ENCODE measurements around the gene CD1C. TPM values are rescaled to one million over a fixed set of nuclear protein-coding genes. Genes with fewer than 3 reads are reported as not detected.

The CD1C gene
- total and polyA plus RNA-seq, 2 of the 8 experiments (the other 6 are each of a cell fraction or from before 2014, with no cell fraction given): 0.06 to 0.35 TPM

GRCh38 chr1:158334526-158335212 lies 44.9 kb downstream of the CD1C start:
- ChIA-PET CTCF (ENCODE audit: partially characterized antibody) (interaction anchor here (0.9 kb wide), 1 partner anchor 373 kb away, joined by 3 read pairs; no protein-coding TSS in a partner anchor), POLR2A (ENCODE audit: partially characterized antibody) (no interaction called here)
- H3K23me2 ChIP-seq (ENCODE audit: low read depth, low read length): no peaks in the 10 kb centered on the region
- no peaks in the 10 kb centered on the region for H3K79me2 ChIP-seq (ENCODE audit: control insufficient read depth in 1 of 2, insufficient read depth in 2 of 2, low read length in 2 of 2)
- H3K79me1 ChIP-seq (ENCODE audit: low read depth, low read length): no peaks in the 10 kb centered on the region
- H3K4ac ChIP-seq (replicated peaks; ENCODE audit: insufficient read length, low read depth, low read length): no peak overlapping the region
- H3K9me3 ChIP-seq (ENCODE audit: insufficient read depth in 2 of 2, low read depth in 1 of 2, low read length in 1 of 2): no peaks in the 10 kb centered on the region; a peak in 1 of 4 replicates
- H3K23ac ChIP-seq (ENCODE audit: insufficient read length): no peak overlapping the region
- H2BK120ac ChIP-seq (replicated peaks; ENCODE audit: low read depth, low read length): no peak overlapping the region
- no peak overlapping the region for H2BK5ac ChIP-seq (ENCODE audit: low read depth, low read length)
- no peaks in the 10 kb centered on the region for H3K27me3 ChIP-seq (replicated peaks in 1 of 4; ENCODE audit: control insufficient read depth in 3 of 4, extremely low read depth in 1 of 4, insufficient read depth in 3 of 4, low read length in 3 of 4)
- no peak overlapping the region for H3K56ac ChIP-seq (replicated peaks; ENCODE audit: insufficient read length, low read depth, low read length)
- 90% methylated on average over 2 of the region's 2 CpGs; no CpG with 5 or more reads in 1 of the 2 experiments for WGBS, 2 experiments (ENCODE audit: extremely low coverage in 1 of 2, insufficient coverage in 1 of 2, insufficient read length in 1 of 2, insufficient replicate concordance in 2 of 2, low coverage in 1 of 2, low lambda C conversion rate in 2 of 2, missing lambda C conversion rate in 1 of 2)
- no peak overlapping the region for H4K5ac ChIP-seq (ENCODE audit: insufficient read length, low read depth, low read length)
- H3K4me2 ChIP-seq (ENCODE audit: insufficient read depth in 1 of 2, low read depth in 2 of 2, low read length in 2 of 2): no peak overlapping the region
- H2AFZ ChIP-seq (ENCODE audit: low read length): no peak overlapping the region
- H3K18ac ChIP-seq (ENCODE audit: extremely low read depth, low read length): no peak overlapping the region
- H3K27ac ChIP-seq (ENCODE audit: low read depth, low read length): no peak overlapping the region
- H2BK15ac ChIP-seq (ENCODE audit: low read length): no peak overlapping the region
- no peaks in the 10 kb centered on the region for H4K20me1 ChIP-seq (replicated peaks in 1 of 2; ENCODE audit: control insufficient read depth in 1 of 2, insufficient read depth in 2 of 2, low read length in 2 of 2)
- no peak overlapping the region for H3K4me3 ChIP-seq (ENCODE audit: extremely low read depth in 1 of 4, insufficient read depth in 2 of 4, low read depth in 3 of 4, low read length in 4 of 4)
- no peak for DNase-seq (ENCODE audit: low read depth in 1 of 2, low spot score in 2 of 2)
- H2AK5ac ChIP-seq (ENCODE audit: low read depth, low read length): no peak overlapping the region
- no peak overlapping the region for H4K91ac ChIP-seq (replicated peaks; ENCODE audit: insufficient read length, low read length)
- no peak for FAIRE-seq
- H3K14ac ChIP-seq (ENCODE audit: insufficient read length): no peak overlapping the region
- H2BK20ac ChIP-seq (ENCODE audit: low read length): no peak overlapping the region
- H4K8ac ChIP-seq (ENCODE audit: extremely low read depth, insufficient read depth, low read length): no peak overlapping the region
- no peaks in the 10 kb centered on the region for H3K4me1 ChIP-seq (replicated peaks in 1 of 4; ENCODE audit: control insufficient read depth in 3 of 4, insufficient read depth in 4 of 4, low read length in 3 of 4)
- no peaks in the 10 kb centered on the region for H3K36me3 ChIP-seq (ENCODE audit: control insufficient read depth in 2 of 4, insufficient read depth in 4 of 4, low read length in 3 of 4)
- no peak overlapping the region for H3K9ac ChIP-seq (replicated peaks in 1 of 4; ENCODE audit: extremely low read depth in 1 of 4, low read depth in 3 of 4, low read length in 3 of 4)
- H2BK12ac ChIP-seq (ENCODE audit: low read depth, low read length): no peak overlapping the region
- no peak for TF ChIP-seq RAD21 (IDR thresholded peaks at IDR 0.05 in 1 of 2, conservative IDR thresholded peaks at IDR 0.05 in 1 of 2; ENCODE audit: low read depth in 2 of 2, low read length in 2 of 2)
- TF ChIP-seq POU5F1 (IDR thresholded peaks at IDR 0.05; ENCODE audit: low read depth, low read length): no peak
- no peak for TF ChIP-seq KDM4A (IDR thresholded peaks at IDR 0.05; ENCODE audit: low read depth, low read length, severe bottlenecking)
- no peak for TF ChIP-seq RNF2 (IDR thresholded peaks at IDR 0.05; ENCODE audit: borderline replicate concordance, low read depth, low read length, missing control alignments, poor library complexity, severe bottlenecking)
- no peak for TF ChIP-seq BRCA1 (IDR thresholded peaks at IDR 0.05; ENCODE audit: low read depth, low read length)
- TF ChIP-seq FOSL1 (IDR thresholded peaks at IDR 0.05; ENCODE audit: insufficient read depth, low read depth, low read length): no peak
- no peak for TF ChIP-seq TAF7 (optimal IDR thresholded peaks at IDR 0.05; ENCODE audit: borderline replicate concordance, low read depth, low read length)
- no peak for TF ChIP-seq TCF12 (IDR thresholded peaks at IDR 0.05; ENCODE audit: low read depth, low read length)
- TF ChIP-seq SIRT6 (IDR thresholded peaks at IDR 0.05; ENCODE audit: low read length): no peak
- no peak for TF ChIP-seq ATF2 (IDR thresholded peaks at IDR 0.05; ENCODE audit: low read length)
- no peak for TF ChIP-seq RXRA (IDR thresholded peaks at IDR 0.05; ENCODE audit: insufficient read depth, low read depth, low read length)
